CD4-positive, alpha-beta T cell treated with Interleukin-1 beta for 1 hour (primary cell): ENCODE measurements around the gene MYO7B.

Experiments used
- DNase-seq, 2 donors: peaks; one replicate each; pipeline ENCODE4 v3.0.0-alpha.2; 2020 to 2022

The MYO7B gene

DNA sequence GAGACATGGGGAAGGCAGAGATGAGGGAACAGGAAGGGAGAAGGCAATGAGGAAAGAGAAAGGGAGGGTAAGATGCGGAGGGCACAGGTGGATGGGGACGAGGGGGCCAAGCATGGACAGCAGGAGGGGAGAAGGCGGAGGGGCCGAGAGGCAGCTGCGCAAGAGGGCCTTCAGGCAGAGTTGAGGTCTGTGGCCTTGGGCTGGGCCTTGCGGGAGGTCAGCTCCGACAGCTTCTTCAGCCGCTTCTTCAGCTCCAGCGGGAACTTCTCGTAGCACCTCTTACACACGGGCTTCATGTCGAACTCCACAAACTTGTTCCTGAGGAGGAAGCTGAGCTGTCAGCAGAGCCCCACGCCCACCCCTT is 103.6 kb downstream of the MYO7B start:
- DNase-seq, result no peak

DNA sequence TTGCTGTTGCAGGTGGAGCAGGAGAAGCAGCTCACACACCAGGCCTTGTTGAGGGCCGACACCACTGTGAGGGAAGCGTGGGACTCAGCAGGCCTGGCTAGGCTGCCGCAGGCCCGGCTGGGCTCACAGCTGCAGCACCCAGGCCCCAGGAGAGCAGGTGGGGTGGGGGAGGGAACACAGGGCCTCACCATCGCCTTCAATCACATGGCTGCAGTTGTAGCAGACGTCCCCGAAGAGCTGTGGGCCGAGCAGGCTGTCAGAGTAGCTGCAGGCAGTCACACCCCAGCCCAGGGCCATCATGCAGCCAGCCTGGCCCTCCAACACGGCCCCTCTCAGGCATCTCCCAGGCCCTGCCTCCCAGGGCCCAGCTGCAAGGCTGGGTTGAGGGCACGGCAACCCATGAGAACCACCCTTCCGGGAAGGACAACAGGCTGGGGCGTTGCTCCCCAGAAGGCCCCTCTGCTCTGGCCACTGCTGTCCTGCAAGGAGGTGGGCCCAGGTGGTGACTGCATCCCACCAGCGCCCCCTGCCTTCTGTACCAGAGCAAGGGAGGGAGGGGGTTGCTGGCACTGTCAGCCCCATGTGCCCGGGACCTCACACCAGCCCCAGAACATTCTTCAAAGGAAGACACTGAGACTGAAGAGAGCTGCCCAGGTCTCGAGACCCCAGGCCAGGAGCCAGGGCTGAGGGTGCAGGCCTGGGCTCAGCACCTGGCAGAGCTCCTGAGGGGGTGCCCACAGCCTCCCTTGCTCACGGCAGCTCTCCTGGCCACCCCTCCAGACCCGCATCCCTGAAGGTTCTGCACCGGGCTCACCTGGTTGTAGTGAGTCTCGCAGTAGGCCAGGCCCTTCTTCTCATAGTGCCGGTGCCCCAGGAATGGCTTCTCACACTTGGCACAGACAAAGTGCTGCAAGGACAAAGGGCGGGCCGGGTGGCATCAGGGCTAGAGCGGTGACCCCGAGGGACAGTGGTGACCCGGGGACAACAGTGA is 104.9 kb downstream of the MYO7B start:
- peak; percentile 24 to 59 for DNase-seq

DNA sequence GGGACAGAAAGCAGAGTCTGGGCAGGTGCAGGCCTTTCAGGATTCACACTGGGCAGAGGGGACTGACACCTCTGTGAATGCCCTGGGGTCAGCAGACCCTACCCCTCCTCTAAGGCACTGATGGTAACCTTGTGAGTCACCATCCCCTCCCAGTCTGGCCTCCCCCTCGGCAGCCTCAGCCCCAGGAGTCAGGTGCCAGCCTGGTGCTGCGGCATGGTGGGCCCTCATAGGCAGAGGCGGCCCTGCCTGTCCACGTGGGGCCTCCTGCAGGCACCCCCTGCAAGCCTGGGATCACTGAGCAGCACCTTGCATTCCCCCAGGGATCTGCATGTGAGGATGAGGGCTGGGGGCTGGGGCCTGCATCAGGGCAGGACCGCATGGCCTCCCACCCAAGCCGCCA is 105.7 kb downstream of the MYO7B start:
- DNase-seq, result no peak

DNA sequence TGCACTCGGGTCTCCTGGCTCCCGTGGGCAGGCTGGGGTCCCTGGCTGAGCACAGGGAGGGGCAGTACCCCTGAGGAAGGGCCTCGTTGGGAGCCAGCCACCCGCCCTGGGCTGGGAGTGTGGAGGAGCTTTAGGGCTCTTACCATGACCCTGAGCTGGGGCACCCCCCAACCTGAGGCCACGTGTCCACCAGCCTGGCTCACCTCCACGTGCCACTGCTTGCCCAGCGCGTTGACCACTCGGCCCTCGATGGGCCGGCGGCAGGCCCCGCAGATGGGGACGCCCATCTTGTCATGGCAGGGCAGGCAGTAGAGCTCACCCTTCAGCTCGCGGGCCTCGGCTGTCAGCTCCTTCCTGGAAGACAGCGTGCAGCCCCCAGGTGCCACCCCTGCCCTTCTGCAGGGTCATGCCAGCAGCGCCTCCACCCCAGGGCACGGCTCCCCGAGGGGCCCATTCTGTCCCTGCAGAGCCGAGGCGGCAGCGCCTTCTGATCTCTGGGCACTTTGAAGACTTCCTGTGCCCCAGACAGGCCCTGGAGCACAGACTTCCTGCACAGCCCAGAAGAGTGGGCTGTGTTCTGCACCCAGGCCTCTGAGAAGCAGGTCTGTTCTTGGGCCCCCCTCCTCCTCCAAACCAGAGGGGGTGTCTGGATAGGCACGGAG is 106.5 kb downstream of the MYO7B start:
- peak; percentile 45 to 50 for DNase-seq

DNA sequence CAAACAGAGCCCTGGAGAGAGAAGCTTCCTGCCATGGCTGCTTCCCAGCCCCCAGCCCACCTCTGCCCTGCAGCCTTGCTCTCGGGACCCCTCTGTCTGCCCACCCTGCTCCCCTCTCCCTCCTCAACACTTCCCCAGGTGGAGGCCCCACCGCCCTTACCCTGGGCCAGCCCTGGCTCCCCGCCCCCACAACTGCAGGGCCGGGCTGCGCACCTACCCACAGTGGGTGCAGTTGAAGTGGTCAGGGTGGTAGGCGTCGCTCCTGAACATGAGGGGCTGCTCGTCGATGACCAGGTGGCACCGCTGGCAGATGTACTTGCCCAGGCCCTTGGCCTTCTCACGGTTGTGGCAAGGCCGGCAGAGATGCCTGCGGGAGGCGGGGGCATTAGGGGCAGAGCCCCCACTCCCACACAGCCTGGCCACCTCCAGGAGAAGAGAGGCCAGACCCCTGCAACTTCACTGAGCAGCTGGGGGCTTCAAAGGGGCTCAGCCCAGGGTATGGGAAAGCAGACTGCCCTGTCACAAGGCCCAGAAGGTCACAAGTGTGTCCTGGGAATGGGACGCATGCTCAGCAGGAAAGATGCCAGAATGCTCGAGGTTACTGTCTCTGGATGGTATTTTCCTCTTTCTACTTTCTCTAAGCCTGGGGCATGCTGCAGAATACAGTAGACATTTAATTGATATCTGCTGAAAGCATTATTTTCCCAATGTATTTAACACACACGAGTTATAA is 107.4 kb downstream of the MYO7B start:
- no peak for DNase-seq

DNA sequence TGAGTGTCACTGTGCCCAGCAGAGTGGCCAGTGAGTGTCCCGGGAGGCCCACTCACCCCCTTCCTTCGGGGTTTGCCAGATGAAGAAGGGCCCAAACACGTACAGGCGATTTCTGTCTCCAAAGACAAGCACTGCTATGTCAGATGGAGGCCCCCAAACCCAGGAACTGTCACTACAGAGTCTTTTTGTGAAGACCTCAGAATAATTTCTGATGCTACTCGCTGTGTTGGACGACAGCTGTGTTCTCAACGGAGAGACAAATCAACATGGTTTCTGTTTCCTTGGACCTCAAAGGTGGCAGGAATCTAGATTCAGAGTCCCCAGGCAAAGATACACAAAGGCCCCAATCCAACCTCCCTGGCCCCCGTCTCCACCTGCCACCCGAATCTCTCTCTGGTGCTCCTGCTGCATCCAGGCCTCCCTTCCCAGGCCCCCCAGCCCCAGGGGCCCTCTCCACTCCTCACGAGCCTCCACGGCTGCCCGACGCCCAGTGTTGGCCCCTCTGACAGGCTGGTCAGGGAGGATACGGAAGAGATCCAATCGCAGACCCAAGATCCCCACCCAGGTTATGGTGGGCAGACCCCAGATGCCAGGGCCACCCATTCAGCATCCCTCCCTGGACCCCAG is 108.1 kb downstream of the MYO7B start:
- no peak for DNase-seq

DNA sequence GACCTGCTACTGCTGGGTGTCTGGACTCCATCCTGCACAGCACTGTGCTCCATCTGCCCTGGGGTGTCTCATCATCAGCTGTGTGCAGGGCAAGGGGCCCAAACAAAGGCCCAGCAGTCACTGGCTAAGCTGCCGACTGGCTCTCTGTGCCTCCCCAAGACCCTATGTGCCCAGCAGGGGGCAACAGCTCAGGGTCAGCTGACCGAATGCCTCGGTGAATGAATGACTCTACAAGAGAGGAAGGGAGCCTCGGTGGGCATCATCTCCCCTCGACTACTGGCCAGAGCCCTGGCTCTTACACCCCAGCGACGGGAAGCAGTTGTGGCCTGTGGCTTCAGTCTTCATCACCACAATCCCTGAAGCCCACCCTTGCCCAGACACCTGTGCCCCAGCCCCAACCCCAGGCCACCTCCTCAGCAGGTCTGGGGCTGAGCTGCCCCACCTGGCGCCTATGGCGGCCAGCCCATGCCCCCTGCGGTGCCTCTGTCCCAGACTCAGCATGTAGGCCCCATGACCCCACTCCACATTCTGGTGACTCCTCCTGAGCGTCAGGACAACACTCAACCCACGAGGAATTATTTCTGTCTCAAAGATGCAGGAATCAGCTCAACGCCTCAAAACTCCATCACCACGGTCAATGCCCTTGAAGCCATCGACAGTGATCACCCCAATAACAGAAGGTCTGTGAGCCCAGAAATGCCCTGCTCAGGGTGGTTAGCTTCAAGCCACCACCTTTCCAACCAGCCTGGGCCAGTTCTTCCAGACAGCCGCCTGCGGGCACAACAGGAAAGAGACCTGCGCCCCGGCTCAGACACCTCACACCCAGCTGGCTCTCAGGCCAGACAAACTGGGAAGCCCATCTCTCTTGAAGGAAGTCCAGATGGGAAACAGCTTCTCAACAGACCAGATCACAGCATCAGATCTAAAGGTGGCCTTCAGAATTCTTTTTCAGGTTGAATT is 108.9 kb downstream of the MYO7B start:
- no peak for DNase-seq

DNA sequence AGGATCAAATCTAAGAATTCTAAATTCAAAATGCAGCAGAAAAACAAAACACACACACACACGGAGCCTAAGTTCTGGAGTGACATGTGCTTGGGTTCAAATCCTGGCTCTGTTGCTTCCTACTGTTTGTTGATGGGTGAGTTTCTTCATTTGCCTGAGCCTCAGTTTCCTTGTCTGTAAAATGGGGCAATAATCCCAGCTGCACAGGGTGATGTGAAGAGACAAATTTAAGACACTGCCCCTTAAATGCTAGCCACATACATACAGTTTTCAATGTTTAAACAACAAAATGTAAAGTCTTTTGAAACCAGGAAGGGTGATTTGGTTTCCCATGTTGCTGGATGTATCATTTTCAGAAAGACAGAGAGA is 109.5 kb downstream of the MYO7B start:
- no peak for DNase-seq

DNA sequence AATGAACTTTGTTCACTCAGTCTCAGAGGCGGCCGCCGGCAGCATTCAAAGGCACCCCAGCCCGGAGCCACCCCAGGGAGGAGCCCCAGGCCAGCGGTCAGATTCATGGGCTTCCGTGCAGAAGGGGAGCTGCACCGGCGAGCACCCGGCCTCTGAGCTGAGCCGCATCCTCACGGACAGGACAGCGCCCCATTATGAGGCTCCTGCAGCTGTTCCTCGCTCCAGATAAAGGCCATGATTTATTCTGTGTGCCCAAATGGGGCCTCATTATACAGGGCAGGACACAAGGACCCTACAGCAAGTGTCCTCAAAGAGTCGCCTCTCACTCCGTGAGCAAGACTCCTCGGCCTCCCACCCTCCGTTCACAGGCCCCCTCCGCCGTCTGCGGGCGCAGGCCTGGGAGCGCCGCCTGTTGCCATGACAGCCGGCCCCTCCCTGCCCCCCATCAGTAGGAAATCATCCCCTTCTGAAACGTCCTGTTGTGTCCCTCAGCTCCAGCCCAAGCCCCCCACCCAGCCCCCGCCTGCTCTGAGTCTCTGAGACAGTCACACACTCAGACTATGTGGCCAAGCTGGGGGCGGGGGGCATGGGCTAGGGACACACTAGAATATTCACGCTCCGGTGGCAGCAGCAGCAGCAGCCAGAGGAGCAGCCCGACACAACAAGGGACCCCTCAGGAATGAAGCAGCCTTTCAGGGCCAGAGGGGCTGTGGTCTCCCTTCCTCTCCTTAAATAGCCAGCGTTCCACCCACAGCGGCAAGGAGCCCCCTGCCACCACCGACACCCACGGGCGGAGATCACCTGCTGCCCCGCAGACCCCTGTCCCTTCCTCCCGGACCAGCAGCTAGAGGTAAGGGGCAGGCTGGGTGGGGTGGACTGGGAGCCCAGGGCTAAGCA is 110.2 kb downstream of the MYO7B start, which contains the start of gene GPR17:
Gene GPR17, plus strand, starts transcription at position 759 of the 897 bp plus-strand sequence. CDS start 4,583 bp downstream, outside the sequence.
- DNase-seq, result no peak

DNA sequence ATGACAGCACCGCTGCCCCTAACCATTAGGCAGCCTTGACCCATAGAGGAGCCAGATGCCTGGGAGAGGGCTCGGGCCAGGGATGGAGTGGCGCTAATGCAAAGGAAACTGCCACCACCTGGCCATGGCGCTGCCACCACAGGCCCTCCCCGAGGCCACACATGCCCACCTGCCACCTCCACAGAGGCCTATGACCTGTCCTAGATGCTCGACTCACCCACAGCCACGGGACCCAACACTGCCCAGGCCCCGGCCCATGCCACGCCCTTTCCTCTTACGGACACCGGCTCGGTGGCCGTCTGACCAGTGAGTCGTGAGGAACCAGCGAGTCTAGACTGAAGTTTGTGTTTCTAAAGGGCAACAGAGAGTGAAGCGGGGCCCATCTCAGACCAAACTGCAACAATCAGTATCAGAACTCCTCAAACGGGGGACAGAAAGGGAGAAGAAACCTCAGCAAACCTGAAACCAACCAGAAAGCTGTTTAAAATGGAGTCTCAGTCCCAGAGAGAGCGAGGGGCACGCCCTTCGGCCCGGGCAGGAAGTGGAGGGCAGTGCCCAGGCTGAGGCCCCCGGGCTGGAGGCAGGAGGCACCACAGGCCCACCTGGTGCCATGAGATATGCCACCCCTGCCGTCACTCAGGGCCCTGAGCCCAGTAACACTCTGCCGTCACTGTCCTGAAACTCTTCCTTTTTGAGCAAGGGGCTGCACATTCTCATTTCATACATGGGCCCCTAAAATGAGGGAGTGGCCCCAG is 111.2 kb downstream of the MYO7B start:
- DNase-seq, result no peak

DNA sequence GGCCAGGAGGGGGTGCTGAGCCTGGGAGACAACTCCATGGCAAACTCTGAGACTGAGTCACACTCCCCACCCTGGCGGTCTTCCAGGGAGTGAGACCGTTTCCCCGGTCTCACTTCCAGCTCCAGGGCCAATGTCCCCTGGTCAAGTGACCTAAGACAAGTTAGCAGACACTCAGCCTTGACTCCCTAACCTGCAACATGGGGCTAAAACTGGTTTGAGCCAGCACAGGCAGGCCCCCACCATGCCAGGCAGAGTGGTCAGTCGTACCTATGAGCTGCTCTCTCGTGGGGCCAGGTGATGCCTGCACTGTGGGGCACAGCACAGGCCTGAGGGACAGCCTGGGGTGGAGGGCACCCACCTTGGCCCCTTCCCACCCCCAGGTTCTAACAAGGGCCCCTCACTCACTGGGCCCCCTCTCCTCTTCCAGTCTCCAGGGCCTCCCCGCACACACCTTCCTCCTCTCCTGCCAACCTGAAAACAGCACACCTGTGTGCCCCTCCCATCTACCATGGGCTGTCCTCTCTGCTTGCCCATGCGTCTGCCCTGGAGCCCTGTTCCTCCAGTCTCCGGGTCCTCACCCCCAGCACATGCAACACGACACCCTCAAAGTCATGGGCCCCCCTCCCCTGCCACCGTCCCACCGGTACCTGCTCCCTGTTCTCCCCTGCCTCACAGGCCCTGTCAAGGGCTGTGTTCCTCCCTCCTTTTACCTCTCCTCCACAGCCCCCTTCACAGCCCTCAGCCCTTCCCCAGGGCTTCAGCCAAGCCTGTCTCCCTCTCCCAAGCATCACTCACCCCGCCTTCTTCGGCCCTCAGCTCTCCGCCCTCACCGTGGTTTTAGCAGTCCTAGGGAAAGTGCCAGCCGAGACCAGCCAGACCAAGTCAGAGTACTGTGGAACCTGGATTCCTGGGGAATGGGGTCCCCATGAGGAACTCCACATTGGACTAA is 112.0 kb downstream of the MYO7B start:
- DNase-seq, result no peak

DNA sequence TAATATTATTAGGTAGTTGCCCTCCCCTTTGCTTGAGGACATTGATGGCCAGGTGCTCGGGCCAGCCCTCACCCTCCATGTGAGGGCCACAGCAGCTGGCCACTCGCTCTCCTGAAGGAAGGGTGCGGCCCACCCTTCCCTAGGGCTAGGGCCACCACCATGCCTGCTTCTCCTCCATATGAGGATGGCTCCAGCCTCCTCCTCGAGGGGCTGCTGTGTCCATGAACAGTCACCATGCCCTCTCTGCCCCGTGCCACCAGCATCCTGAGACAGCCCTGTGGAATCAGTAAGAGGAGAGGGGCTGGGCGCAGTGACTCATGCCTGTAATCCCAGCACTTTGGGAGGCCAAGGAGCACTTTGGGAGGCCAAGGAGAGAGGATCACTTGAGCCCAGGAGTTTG is 112.8 kb downstream of the MYO7B start:
- DNase-seq, result no peak

DNA sequence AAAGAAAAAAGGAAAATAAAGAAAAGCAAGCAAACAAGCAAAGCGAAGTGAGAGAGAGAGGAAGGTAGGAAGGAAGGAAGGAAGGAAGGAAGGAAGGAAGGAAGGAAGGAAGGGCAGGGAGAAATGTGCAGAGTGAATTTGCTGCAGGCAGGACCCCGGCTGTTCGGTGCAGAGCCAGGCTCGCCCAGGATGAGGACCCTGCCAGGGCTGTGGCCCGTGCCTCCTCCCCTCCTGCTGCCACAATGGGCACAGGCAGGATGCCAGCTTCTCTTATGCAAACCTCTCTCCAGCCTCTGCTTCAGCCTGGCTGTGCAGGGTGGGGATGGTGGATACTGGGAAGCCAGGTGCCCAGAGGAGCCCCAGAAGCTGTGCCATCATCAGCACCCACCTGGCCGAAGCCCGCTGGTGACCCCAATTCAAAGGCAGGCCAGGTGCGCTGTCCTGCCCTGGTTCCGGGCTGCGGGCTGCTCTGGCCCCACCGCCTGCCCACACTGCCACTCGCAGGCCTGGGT is 113.7 kb downstream of the MYO7B start:
- no peak for DNase-seq

DNA sequence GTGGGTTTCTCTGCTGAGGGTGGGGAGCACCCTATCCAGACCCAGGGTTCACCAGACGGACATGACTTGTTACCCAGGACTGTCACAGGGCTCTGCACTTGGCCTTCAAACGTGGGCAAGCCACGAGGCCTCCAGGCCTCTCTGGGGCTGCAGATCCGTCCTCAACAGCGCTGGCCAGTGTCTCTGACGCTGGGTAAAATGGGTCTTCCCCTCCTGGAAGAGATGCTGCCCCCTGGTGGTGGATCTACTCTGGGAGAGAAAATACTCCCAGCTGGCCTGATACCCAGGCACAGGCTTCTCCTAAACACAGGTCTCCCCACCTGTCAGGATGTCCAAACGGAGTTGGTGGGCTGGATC is 114.2 kb downstream of the MYO7B start:
- DNase-seq, result peak; percentile 79

DNA sequence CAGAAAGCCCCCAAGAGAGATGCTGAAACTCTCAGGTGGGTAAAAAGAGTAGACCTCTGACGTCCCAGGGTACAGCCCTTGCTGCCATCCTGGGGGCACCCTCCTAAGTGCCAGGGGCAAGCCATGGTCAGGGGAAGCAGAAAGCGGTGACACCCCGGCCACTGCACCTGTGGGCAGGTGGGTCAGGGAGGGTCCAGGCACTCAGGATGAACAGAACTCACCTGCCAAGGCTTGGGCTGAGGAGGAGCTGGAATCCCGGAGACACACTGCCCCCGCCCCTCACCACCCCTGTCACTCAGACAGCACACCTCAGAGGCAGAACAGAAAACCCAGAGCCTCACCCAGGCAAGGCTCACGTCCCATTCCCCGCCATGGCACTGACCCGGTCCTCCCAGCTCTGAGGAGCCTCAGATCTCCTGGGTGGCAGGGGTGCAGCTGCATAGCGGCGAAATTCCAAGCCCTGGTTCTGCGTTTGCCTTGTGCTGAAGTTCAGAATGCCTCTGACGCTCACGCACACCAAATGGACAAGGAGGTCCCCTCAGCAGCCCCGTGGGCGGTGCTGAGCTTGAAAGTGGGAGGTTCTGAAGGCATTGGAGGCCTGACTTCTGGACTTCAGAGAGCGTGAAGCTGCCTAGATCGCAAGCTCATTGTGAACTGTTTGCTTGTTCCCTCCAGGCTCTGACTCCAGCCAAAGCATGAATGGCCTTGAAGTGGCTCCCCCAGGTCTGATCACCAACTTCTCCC is 114.7 kb downstream of the MYO7B start:
- no peak for DNase-seq

DNA sequence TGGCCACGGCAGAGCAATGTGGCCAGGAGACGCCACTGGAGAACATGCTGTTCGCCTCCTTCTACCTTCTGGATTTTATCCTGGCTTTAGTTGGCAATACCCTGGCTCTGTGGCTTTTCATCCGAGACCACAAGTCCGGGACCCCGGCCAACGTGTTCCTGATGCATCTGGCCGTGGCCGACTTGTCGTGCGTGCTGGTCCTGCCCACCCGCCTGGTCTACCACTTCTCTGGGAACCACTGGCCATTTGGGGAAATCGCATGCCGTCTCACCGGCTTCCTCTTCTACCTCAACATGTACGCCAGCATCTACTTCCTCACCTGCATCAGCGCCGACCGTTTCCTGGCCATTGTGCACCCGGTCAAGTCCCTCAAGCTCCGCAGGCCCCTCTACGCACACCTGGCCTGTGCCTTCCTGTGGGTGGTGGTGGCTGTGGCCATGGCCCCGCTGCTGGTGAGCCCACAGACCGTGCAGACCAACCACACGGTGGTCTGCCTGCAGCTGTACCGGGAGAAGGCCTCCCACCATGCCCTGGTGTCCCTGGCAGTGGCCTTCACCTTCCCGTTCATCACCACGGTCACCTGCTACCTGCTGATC is 115.4 kb downstream of the MYO7B start:
- no peak for DNase-seq

DNA sequence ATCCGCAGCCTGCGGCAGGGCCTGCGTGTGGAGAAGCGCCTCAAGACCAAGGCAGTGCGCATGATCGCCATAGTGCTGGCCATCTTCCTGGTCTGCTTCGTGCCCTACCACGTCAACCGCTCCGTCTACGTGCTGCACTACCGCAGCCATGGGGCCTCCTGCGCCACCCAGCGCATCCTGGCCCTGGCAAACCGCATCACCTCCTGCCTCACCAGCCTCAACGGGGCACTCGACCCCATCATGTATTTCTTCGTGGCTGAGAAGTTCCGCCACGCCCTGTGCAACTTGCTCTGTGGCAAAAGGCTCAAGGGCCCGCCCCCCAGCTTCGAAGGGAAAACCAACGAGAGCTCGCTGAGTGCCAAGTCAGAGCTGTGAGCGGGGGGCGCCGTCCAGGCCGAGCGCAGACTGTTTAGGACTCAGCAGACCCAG is 115.9 kb downstream of the MYO7B start:
- DNase-seq, result no peak
